Left ventricle myocardium inferior (tissue), 1 donor: ENCODE results near the gene LRRC41. TPM values are rescaled to one million over a fixed set of nuclear protein-coding genes. Genes with fewer than 3 reads are reported as not detected.

Experiments
- DNase-seq: peaks from one replicate; pipeline ENCODE4 v3.0.0-alpha.2; 2020
- H3K27ac ChIP-seq: fragments of 200-600 bp; replicated peaks from 2 replicates; pipeline ENCODE4 v1.8.0; 2021
- H3K27me3 ChIP-seq: fragments of 200-600 bp; 2 replicates; pipeline ENCODE4 v1.8.0; 2021; ENCODE audit warnings: low read depth
- H3K36me3 ChIP-seq: fragments of 200-600 bp; 2 replicates; pipeline ENCODE4 v1.8.0; 2021
- H3K4me1 ChIP-seq: fragments of 200-600 bp; 2 replicates; pipeline ENCODE4 v1.8.0; 2021
- H3K4me3 ChIP-seq: fragments of 200-600 bp; 2 replicates; pipeline ENCODE4 v1.8.0; 2021; ENCODE audit warnings: mild to moderate bottlenecking, moderate library complexity
- H3K9me3 ChIP-seq: fragments of 200-600 bp; replicated peaks from 2 replicates; pipeline ENCODE4 v1.8.0; 2021
- intact Hi-C: fragments of 100-400 bp; cut with micrococcal nuclease; formaldehyde crosslinking; loops from one replicate; pipeline ENCODE4 v1.11.0; 2022
- long read RNA-seq: library from polyadenylated mRNA; unstranded; transcript quantifications from one replicate; pipeline ENCODE4 v2.0.0, GENCODE V29; 2021
- total RNA-seq: library from RNA; stranded (reverse); fragmentation: NEBNext Ultra II Directional; extraction: Animal tissue kit (Norgen Biotek cat#: 25700); gene quantifications from one replicate; pipeline ENCODE4 v1.2.1, GENCODE V29; 2021
- TF ChIP-seq, protein P1 (sequence below): fragments of 200-600 bp; IDR thresholded peaks from 2 replicates; pipeline ENCODE4 v1.8.0; 2021; ENCODE audit warnings: antibody characterized with exemption, mild to moderate bottlenecking, borderline replicate concordance
- donor health status: DM: no; HTN: yes; CAD: no; lungs with severe emphysema.

Gene LRRC41, protein sequence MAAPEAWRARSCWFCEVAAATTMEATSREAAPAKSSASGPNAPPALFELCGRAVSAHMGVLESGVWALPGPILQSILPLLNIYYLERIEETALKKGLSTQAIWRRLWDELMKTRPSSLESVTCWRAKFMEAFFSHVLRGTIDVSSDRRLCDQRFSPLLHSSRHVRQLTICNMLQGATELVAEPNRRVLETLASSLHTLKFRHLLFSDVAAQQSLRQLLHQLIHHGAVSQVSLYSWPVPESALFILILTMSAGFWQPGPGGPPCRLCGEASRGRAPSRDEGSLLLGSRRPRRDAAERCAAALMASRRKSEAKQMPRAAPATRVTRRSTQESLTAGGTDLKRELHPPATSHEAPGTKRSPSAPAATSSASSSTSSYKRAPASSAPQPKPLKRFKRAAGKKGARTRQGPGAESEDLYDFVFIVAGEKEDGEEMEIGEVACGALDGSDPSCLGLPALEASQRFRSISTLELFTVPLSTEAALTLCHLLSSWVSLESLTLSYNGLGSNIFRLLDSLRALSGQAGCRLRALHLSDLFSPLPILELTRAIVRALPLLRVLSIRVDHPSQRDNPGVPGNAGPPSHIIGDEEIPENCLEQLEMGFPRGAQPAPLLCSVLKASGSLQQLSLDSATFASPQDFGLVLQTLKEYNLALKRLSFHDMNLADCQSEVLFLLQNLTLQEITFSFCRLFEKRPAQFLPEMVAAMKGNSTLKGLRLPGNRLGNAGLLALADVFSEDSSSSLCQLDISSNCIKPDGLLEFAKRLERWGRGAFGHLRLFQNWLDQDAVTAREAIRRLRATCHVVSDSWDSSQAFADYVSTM
- 38.8 TPM for total RNA-seq
- long read RNA-seq, full-length matches to known transcripts: 124 of 166 reads
- long read RNA-seq, partial matches to known transcripts: 20 of 166 reads
- long read RNA-seq, other reads (novel, unspliced or antisense): 22 of 166 reads

DNA sequence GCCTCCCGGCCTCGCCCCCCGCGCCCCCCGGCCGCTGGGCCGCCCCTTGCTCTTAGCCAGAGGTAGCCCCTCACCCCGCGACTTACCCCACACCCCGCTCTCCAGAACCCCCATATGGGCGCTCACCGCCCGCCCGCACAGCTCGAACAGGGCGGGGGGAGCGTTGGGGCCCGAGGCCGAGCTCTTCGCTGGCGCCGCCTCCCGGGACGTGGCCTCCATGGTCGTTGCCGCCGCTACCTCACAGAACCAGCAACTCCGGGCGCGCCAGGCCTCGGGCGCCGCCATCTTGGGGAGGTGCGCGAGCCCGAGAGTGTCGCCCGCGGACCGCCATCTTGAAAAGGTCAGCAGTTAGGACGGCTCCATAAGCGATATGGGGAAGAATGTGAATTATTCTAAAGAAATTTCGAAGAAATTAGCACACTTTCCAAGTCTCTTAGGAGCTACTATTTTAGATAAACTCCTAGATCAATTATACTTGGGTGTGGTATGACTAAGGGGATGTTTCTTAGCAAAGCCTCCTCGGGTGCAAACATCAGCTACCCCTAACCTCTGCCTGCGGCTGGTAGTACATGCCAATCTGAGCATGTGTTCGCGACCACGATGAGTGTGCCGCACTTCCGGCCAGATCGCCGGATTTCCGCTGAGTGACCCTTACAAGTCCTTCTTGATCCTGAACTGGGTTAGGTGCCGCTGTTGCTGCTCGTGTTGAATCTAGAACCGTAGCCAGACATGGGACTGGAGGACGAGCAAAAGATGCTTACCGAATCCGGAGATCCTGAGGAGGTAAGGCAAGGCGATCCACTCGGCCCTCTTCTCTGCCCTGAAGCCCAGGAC lies at the start of gene LRRC41, which contains the start of gene UQCRH:
Gene LRRC41 (minus strand): TSS at position 579 of the 834 bp plus-strand sequence. CDS start 294 bp downstream, at position 285.
Gene UQCRH (plus strand): TSS at position 661 of the 834 bp plus-strand sequence. CDS start 69 bp downstream, at position 730.
- H3K4me1 ChIP-seq: peaks cover 92% of the 10 kb centered on the region
- H3K9me3 ChIP-seq: no peaks in the 10 kb centered on the region
- H3K4me3 ChIP-seq: peak within 1 kb of the TSS; percentile 99
- DNase-seq: peak; percentile 95
- intact Hi-C loops: no loop called here
- H3K27ac ChIP-seq: peak within 1 kb of the TSS; percentile 98
- H3K27me3 ChIP-seq: no peaks in the 10 kb centered on the region
- TF ChIP-seq, protein P1, sequence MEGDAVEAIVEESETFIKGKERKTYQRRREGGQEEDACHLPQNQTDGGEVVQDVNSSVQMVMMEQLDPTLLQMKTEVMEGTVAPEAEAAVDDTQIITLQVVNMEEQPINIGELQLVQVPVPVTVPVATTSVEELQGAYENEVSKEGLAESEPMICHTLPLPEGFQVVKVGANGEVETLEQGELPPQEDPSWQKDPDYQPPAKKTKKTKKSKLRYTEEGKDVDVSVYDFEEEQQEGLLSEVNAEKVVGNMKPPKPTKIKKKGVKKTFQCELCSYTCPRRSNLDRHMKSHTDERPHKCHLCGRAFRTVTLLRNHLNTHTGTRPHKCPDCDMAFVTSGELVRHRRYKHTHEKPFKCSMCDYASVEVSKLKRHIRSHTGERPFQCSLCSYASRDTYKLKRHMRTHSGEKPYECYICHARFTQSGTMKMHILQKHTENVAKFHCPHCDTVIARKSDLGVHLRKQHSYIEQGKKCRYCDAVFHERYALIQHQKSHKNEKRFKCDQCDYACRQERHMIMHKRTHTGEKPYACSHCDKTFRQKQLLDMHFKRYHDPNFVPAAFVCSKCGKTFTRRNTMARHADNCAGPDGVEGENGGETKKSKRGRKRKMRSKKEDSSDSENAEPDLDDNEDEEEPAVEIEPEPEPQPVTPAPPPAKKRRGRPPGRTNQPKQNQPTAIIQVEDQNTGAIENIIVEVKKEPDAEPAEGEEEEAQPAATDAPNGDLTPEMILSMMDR: no peak
- peaks cover 16% of the 10 kb centered on the region for H3K36me3 ChIP-seq

DNA sequence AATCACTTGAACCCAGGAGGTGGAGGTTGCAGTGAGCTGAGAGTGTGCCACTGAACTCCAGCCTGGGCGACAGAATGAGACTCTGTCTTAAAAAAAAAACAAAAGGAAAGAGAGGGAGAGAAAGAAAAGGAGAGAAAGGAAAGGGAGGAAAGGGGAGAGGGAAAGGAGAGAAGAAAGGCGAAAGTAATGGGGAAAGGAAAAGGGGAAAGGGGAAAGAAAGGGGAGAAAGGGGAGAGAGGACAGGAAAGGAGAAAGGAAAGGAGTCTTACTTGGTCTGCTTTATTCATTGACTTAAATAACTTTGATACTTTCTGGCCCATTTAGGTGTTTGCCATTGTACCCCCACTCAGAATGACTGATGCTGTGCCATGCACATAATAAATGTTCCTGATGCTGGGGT lies 48.9 kb upstream of the LRRC41 start:
- Histone ChIP-seq H3K27me3 (no peaks in the 10 kb centered on the region), H3K4me3 (no peak overlapping the region), H3K36me3 (peaks cover 89% of the 10 kb centered on the region), H3K4me1 (peaks cover 7% of the 10 kb centered on the region), H3K9me3 (no peaks in the 10 kb centered on the region), H3K27ac (no peak overlapping the region)
- intact Hi-C loops: no loop called here
- TF ChIP-seq, protein P1: no peak
- DNase-seq: no peak

DNA sequence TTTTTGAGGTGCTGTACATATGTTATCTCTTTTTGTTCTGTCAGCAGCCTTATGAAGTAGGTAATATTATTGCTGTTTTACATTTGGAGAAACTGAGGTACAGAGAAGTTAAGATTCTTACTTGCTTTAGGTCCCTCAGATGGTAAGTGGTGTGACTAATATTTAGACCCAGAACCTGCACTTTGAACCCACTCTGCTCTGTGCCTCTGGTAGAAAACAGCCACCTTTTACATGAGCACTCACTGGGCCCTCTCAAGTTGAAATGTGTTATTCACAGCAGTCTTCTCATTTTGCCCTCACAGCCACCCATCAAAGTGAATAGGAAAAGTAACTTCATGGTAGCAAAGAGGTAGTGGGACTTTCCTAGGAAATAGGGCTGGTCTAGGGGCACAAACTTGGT lies 41.9 kb upstream of the LRRC41 start:
- no peaks in the 10 kb centered on the region for H3K9me3 ChIP-seq
- no peaks in the 10 kb centered on the region for H3K27me3 ChIP-seq
- H3K4me1 ChIP-seq: peaks cover 41% of the 10 kb centered on the region
- H3K36me3 ChIP-seq: peaks cover 45% of the 10 kb centered on the region
- intact Hi-C loops: no loop called here
- no peak for DNase-seq
- TF ChIP-seq, protein P1: no peak
- H3K27ac ChIP-seq: no peak overlapping the region
- H3K4me3 ChIP-seq: no peak overlapping the region

DNA sequence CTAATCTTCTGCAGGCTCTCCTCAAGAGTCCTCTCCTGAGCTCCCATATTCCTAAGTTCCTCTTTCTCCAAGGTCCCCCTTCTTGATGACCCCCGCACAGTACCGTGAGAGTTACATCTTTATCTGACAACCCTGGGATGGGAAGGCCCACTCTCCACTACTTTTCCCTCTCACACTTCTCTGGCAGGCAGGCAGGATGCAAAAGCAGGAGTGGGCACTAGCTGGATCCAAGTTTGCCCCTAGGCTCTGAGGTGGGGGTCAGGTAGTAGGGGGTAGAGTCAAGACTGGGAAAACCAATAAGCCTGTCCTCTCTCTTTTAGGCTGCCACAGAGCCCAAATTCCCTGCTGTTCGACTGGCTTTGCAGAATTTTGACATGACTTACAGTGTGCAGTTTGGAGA lies 41.1 kb upstream of the LRRC41 start:
- no peak for DNase-seq
- no peaks in the 10 kb centered on the region for H3K9me3 ChIP-seq
- H3K27ac ChIP-seq: no peak overlapping the region
- peaks cover 49% of the 10 kb centered on the region for H3K4me1 ChIP-seq
- intact Hi-C loops: no loop called here
- no peaks in the 10 kb centered on the region for H3K27me3 ChIP-seq
- TF ChIP-seq, protein P1: no peak
- no peak overlapping the region for H3K4me3 ChIP-seq
- H3K36me3 ChIP-seq: peaks cover 37% of the 10 kb centered on the region

DNA sequence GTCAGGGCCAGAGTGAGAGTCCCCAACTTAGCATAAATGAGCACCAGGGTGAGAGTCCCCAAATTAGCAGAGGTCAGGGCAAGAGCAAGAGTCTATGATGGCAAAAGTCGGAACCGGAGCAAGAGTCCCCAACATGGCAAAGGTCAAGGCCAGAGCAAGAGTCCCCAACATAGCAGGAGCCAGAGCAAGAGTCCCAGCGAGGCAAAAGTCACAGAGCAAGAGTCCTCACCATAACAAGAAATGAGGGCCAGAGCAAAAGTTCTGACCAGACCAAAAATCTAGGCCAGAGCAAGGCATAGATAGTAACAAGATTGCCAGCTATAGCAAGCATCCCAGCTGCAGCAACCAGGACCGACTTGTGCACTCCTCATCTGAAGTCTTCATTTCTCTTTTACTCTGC lies 40.3 kb upstream of the LRRC41 start:
- H3K27ac ChIP-seq: peak overlapping the region; percentile 48
- TF ChIP-seq, protein P1: no peak
- peaks cover 50% of the 10 kb centered on the region for H3K4me1 ChIP-seq
- no peaks in the 10 kb centered on the region for H3K9me3 ChIP-seq
- no peaks in the 10 kb centered on the region for H3K27me3 ChIP-seq
- H3K36me3 ChIP-seq: peaks cover 31% of the 10 kb centered on the region
- no peak overlapping the region for H3K4me3 ChIP-seq
- DNase-seq: no peak
- intact Hi-C loops: no loop called here
